Measurements from ENCODE around the gene STOX2. TPM values are rescaled to one million over a fixed set of nuclear protein-coding genes. Genes with fewer than 3 reads are reported as not detected.

Gene STOX2
- total RNA-seq, 1 donor from 2014 or later, result 26.7 TPM

- peaks cover 8% of the 10 kb centered on the region for H3K4me1 Mint-ChIP-seq
- no peak overlapping the region for H3K27ac Mint-ChIP-seq (ENCODE audit: unreplicated experiment)
- TF ChIP-seq CTCF (conservative IDR thresholded peaks at IDR 0.05), result no peak
- no peaks in the 10 kb centered on the region for H3K27me3 Mint-ChIP-seq (ENCODE audit: low read depth)
- H3K4me3 Mint-ChIP-seq, result no peak overlapping the region
- H3K36me3 Mint-ChIP-seq (ENCODE audit: low read depth), result peaks cover 6% of the 10 kb centered on the region
- H3K9me3 Mint-ChIP-seq, result no peaks in the 10 kb centered on the region
- no peak for DNase-seq (ENCODE audit: low read depth, low spot score)
Observed at GRCh38 chr4:183915976-183916375, 10.9 kb downstream of the STOX2 start.

- Mint-ChIP-seq H3K4me1 (peaks cover 20% of the 10 kb centered on the region), H3K9me3 (no peaks in the 10 kb centered on the region), H3K36me3 (ENCODE audit: low read depth) (peaks cover 14% of the 10 kb centered on the region), H3K4me3 (no peak overlapping the region), H3K27me3 (ENCODE audit: low read depth) (no peaks in the 10 kb centered on the region), H3K27ac (ENCODE audit: unreplicated experiment) (no peak overlapping the region)
- no peak for DNase-seq (ENCODE audit: low read depth, low spot score)
- TF ChIP-seq CTCF (conservative IDR thresholded peaks at IDR 0.05), result no peak
Observed at GRCh38 chr4:183918696-183919095, 13.6 kb downstream of the STOX2 start.

GRCh38 chr4:183919141-183919540, 14.0 kb downstream of the STOX2 start:
- peaks cover 11% of the 10 kb centered on the region for H3K36me3 Mint-ChIP-seq (ENCODE audit: low read depth)
- H3K9me3 Mint-ChIP-seq, result no peaks in the 10 kb centered on the region

GRCh38 chr4:183920512-183920911, 15.4 kb downstream of the STOX2 start:
- Mint-ChIP-seq H3K27ac (ENCODE audit: unreplicated experiment) (no peak overlapping the region), H3K9me3 (no peaks in the 10 kb centered on the region), H3K36me3 (ENCODE audit: low read depth) (peaks cover 15% of the 10 kb centered on the region), H3K27me3 (ENCODE audit: low read depth) (no peaks in the 10 kb centered on the region), H3K4me1 (peaks cover 20% of the 10 kb centered on the region), H3K4me3 (no peak overlapping the region)
- TF ChIP-seq CTCF (conservative IDR thresholded peaks at IDR 0.05), result no peak
- DNase-seq (ENCODE audit: low read depth, low spot score), result no peak

More at GRCh38 chr4:183919141-183919540, 14.0 kb downstream of the STOX2 start:
- no peaks in the 10 kb centered on the region for H3K27me3 Mint-ChIP-seq (ENCODE audit: low read depth)
- no peak for DNase-seq (ENCODE audit: low read depth, low spot score)
- no peak overlapping the region for H3K4me3 Mint-ChIP-seq
- no peak for TF ChIP-seq CTCF (conservative IDR thresholded peaks at IDR 0.05)
- H3K4me1 Mint-ChIP-seq, result peaks cover 20% of the 10 kb centered on the region
- H3K27ac Mint-ChIP-seq (ENCODE audit: unreplicated experiment), result no peak overlapping the region

- Mint-ChIP-seq H3K36me3 (ENCODE audit: low read depth) (peaks cover 15% of the 10 kb centered on the region), H3K9me3 (no peaks in the 10 kb centered on the region), H3K27ac (ENCODE audit: unreplicated experiment) (no peak overlapping the region), H3K4me3 (no peak overlapping the region), H3K27me3 (ENCODE audit: low read depth) (no peaks in the 10 kb centered on the region), H3K4me1 (peaks cover 20% of the 10 kb centered on the region)
- no peak for TF ChIP-seq CTCF (conservative IDR thresholded peaks at IDR 0.05)
- DNase-seq (ENCODE audit: low read depth, low spot score), result no peak
Observed at GRCh38 chr4:183921335-183921734, 16.2 kb downstream of the STOX2 start.
